Inflammatory macrophage (primary cell): Measurements from ENCODE around the gene ZFAND2A.
"Not testable (repeated sequence)": the region's sequence is repeated elsewhere in the genome, so short reads cannot be mapped to it uniquely, and the experiment has no call there.

Experiments
- DNase-seq, 2 donors: peaks; one replicate each; pipeline ENCODE4 v3.0.0-alpha.2; 2020 to 2022

Gene ZFAND2A

DNA sequence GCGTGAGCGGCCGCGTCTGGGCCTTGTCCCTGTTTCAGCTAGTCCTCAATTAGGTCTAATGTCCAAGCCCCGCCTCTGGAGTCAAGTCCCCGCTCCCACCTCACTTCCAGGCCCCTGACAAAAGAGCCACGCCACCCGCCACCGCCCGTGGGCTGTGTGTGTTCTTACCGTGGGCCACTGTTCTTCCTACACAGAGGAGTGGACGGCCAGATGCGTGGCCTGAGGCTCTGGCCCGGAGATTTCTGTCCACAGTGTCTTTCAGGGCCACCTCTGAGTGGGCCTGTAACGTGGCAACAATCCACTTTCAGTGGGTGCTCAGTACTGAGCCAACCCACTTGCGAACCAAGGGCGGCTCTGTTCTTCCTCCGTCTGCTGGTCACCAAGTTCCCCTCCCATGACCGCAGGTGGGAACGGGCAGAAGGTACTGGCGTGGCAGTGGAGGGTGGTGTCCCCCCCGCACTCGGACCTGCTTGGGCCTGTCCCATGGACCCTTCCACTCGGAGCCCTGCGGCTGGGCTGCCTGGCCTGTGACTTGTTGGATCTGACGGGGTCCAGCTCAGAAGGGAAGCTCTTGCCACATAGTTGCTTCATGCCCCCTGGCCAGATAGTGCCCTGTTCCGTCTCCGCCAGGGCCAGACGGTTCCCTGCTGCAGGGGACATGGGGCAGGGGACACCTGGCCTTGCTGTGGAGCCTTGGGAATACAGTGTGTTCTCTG lies 15.0 kb upstream of the ZFAND2A start:
- no peak for DNase-seq

DNA sequence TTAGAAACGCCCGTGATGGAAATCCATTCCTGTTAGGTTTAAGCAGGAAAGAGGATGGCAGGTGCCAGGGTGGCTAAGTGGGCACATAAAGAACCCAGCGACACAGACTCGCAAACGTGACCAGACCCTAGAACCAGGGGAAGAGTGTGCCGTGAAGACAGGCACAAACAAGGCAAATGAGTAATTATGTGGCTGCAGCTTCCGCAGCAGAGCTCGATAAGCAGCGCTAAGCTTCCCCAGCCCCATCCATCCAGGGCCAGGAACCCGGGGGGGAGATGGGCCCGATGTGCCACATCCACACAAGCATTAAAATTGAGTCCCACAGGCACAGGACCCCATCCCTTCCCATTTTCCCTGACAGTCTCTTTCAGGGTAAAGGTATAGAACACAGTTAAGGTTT lies 14.0 kb upstream of the ZFAND2A start:
- no peak for DNase-seq

DNA sequence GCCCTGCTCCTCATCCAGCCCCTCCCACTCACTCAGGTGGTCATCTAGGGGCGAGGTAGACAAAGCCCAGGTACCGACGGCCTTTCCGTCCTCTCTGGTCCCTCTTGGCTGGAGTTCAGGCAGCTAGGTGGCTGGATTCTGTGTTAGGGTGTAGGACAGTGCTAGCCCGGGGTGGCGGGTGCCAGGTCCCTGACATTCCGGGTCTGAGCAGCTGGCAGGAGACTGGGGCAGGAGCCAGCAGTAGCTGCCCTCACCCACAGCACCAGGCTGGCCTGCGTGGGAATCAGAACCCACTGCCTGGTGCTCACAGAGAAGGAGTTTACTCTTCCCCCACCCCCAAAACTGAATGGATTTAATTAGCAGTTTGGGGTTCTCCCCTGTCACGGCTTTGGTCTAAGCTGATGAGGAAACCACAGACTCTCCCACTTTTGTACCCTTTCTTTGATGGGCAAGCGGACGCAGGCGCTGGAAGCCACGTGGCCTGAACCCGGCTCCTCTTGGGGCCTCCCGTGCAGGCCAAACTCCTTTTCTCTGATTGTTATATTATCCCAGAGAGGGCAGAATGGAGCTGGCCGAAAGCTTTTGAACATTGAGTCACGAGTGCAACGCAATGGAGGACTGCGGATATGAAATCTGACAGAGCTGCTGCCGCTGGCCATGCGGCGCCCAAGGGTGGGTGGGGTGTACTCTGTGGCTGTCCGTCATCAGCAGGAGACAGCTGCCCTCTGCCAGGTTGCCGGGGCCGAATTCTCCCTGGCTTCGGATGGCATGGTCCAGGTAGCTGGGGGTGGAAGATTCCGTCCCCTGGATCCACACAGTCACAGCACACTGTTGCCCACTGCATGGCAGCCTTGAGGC lies 12.9 kb upstream of the ZFAND2A start:
- no peak for DNase-seq

DNA sequence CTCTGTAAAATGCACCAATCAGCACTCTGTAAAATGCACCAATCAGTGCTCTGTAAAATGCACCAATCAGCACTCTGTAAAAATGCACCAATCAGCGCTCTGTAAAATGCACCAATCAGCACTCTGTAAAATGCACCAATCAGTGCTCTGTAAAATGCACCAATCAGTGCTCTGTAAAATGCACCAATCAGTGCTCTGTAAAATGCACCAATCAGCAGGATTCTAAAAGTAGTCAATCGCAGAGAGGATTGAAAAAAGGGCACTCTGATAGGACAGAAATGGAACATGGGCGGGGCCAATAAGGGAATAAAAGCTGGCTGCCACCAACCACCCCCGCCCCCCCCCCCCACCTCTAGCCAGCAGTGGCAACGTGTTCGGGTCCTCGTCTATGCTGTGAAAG lies 11.5 kb upstream of the ZFAND2A start:
- not testable (repeated sequence) for DNase-seq

DNA sequence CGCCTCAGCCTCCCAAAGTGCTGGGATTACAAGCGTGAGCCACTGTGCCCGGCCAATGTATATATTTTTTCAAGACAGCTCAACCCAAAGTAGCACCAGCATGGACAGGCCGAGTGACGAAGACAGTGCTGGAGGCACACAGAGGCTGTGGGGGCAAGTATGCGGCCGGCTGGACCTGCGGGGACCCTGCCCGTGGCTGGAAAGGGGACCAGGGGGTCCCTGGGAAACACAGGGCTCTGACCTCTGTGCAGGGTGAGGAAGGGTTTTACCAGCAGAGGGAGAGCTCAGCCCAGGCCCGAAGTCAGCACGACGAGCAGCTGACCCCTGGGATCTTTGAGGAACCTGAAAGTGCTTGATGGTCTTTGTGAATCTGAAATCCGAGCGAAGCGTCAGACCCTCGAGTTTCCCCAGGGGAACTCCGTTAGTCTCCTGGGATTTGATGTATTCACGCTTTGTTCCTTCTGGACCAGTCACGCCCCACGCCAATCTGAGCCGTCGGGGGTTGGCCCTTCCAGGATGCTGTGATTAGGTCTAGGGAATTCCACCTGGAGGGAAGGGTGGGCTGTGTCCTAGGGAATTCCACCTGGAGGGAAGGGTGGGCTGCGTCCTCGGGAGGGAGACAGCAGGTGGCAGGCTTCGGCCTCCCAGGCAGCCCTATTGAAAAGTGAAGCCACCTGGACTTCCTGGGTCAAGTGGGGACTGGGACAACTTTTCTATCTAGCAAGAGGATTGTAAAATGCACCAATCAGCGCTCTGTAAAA lies 10.9 kb upstream of the ZFAND2A start:
- DNase-seq: no peak

DNA sequence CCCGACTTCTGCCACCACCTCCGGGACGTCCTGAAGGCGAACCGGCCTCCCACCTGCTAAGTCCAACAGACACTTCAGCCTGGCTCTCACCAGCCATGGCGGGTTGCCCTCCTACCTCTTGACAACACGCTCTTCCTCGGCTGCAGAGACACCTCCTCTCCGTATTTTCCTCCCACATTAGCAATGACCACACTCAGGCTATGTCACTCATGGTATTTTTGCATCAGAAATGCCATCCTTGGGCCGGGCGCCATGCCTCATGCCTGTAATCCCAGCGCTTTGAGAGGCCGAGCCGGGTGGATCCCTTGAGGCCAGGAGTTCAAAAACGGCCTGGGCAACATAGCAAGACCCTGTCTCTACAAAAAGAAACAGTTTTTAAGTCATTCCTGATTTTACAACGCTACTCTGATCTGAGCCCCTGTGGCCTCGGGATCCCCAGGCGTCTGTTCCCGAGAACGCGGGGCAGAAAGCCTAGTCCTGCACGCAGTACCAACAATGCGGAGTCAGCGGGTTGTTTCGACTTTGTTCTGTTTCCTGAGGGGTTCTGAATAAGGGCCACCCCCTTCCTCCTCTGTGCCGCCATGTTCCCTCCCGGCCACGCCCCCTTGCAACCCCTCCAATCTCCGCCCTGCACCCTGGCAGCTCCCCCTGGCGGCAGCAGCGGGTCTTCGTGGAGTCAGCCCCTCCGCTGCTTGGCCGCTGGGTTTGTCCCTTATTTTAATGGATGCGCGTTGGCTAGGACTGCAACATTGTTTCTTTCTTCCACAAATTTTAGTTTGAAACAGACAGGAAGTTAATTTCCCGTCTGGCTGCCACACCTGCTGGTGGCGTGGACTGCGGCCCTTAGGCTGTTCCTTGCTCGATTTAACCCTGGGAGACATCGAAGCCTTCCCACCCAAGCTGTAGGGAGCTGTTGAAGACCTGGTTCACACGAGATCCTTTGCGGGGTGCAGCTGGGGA lies 9.7 kb upstream of the ZFAND2A start:
- DNase-seq: peak; percentile 84 to 88

DNA sequence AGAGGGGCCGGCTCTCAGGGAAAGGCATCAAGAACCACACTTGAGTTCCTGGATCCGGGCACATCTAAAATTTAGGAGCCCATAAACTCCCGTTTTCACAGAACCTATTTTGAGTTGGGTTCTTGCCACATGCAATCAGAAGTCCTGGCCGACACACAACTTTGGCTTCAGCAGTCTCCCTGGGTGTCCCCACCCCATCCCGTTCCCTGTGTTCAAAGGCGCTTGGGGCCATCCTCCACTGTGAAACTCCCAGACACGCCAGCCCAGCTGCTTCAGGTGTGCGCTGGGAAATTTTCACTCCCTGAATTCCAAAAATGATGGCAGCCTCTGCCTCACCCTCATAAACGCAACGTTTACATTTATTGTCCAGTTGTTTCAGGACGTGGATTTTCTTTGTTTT lies 8.4 kb upstream of the ZFAND2A start:
- DNase-seq: no peak

DNA sequence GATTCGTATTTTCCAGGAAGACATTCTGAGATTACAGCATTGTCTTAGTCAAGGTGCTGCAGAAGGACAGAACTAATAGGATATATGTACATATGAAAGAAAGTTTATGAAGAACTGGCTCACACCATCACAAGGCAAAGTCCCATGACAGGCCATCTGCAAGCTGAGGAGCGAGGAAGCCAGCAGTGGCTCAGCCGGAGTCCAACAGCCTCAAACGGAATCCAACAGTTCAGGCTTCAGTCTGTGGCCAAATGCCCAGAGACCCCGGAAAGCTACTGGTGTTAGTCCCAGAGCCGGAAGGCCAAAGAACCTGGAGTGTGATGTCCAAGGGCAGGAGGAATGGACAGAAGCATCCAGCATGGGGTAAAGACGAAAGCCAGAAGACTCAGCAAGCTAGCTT lies 4.4 kb upstream of the ZFAND2A start:
- no peak for DNase-seq

DNA sequence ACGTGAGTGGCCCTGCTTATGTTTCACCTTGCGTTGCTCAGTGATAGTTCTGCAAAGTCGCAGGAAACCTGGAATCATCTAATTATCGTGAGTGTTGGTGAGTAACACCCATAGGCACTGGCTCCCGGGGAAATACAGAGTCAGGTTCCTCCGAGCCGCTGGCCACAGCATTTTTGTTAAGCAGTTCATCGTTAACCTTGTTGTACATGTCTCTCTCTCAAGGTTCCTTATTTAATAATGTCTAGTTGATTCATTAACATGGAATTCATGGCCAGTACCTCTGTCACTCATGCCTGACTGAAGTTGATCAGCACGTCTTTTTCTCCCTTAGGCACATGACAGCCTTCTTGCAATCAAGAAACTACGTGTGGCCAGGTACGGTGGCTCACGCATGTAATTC lies 3.1 kb upstream of the ZFAND2A start:
- no peak for DNase-seq

DNA sequence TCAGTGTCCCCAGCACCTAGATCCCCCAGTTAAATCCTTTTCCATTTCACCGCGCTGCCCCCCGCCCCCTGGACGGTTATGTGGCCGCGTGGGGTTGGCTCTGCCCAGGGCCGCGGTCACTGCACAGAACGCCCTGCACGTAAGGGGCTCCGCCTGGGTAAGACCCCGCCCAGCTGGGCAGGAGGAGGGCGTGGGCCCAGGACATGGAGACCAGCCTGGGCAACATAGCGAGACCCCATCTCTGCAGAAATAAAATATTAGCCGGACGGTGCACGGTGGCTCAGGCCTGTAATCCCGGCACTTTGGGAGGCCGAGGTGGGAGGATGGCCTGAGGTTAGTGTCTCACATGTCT lies 650 bp upstream of the ZFAND2A start:
- peak; percentile 26 to 39 for DNase-seq

DNA sequence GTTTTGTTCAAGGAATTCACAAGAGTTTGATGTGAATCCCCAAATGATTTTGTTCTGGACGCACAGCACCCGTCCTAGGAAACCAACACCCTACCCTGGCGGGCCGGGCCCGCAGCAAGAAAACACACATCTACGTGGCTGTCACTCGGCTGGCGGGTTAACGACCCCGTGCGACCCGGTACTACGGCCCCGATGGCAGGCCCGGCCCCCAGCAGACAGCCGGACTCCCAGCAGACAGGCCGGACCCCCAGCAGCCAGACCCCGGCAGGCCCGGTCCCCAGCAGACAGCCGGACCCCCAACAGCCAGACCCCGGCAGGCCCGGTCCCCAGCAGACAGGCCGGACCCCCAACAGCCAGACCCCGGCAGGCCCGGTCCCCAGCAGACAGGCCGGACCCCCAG lies 765 bp downstream of the ZFAND2A start:
- not testable (repeated sequence) for DNase-seq

DNA sequence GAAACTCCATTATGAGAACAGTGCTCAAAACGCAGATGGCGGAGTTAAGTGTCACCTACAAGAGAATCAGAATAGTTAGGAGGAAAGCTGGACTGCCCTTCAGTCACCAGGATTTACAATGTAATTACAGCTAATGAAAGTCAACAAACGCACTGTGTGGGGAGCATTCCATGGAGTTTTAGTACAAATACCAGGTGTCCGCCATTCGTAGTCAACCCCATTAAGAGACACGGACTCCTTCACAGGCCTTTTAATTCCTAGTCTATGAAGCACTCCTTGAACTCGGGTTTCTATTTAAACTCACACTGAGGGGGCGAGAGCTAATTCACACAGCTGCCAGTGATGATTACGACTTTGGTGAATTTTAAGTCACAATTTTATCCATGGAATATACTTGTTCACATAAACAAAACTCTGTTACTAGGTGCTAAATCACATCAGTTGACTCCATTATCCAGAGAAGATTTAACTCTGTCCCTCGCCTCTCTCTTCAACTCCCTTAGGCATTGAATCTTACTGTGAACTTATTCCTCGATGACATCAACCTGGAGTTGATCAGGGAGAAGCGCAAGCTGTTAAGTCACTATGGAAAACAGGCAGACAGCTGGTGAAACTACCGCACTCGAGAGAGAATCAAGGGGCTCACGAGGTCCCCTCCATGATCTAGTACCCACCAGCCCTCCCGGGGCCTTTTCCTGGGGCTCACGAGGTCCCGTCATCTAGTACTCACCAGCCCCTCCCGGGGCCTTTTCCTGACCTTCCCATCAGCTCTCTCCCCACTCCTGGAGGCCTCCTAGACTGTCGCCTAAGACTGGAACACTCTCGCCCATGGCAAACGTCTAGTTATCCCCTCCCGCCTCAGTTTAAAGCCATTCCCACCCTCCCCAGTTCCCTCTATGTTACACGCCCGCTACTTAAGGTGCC lies 1.5 kb downstream of the ZFAND2A start:
- no peak for DNase-seq

DNA sequence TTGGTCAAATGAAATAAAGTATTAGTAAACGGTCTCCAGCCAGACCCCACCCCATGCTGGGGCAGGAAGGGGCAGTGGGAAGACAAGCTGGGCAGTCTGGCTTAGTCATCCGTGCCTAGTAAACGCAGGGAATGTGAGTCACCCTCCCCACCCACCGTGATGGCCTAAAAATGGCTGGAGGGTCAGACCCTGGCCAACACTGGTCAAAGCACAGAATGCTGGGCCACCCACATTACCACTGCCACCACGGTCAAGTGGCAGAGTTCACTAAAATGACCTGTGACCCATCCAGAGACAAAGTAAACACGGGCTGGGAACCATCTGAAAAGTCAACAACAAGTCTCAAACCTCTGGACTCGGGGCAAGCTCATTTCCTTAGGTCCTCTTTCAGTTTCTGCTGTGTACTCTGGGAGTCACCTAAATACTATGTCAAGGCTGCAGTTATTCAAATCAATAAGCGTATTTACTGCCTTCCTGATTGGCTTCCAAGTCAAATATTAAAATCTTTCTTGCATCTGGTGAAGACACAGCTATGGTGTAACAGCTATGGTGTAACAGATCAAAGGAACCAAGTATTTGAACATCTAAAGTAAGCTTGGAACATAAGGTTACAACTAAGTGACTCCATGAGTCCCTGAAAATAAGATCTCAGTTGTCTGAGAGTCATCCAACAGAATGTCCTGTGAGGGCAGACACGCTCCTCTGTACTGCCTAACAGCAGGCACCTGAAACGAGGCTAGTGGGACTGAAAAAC lies 3.0 kb downstream of the ZFAND2A start:
- DNase-seq: peak; percentile 47 to 82

DNA sequence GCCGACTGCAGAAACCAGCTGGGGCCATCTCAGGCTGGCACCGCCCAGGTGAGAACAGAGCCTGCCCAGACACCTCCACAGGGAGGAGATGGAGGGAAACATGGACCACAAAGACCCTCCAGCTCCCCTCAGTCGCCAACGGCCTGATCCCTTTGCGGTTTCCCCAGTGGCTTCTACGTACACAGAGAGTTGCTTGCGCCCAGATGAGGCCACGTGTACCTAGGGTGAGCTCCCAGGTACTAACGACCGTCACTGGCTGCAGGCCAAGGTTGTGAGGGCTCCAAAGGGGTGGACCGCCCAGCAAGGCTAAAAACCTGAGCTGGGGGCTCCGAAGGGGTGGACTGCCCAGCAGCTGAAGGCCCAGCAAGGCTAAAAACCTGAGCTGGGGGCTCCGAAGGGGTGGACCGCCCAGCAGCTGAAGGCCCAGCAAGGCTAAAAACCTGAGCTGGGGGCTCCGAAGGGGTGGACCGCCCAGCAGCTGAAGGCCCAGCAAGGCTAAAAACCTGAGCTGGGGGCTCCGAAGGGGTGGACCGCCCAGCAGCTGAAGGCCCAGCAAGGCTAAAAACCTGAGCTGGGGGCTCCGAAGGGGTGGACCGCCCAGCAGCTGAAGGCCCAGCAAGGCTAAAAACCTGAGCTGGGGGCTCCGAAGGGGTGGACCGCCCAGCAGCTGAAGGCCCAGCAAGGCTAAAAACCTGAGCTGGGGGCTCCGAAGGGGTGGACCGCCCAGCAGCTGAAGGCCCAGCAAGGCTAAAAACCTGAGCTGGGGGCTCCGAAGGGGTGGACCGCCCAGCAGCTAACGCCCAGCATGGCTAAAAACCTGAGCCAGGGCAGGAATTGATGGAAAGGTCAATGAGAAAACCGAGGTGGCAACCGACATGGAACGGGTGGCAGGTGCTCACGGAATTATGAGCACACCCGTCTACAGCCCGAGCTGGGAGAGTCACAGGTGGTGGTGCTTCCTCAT lies 3.9 kb downstream of the ZFAND2A start:
- not testable (repeated sequence) for DNase-seq

DNA sequence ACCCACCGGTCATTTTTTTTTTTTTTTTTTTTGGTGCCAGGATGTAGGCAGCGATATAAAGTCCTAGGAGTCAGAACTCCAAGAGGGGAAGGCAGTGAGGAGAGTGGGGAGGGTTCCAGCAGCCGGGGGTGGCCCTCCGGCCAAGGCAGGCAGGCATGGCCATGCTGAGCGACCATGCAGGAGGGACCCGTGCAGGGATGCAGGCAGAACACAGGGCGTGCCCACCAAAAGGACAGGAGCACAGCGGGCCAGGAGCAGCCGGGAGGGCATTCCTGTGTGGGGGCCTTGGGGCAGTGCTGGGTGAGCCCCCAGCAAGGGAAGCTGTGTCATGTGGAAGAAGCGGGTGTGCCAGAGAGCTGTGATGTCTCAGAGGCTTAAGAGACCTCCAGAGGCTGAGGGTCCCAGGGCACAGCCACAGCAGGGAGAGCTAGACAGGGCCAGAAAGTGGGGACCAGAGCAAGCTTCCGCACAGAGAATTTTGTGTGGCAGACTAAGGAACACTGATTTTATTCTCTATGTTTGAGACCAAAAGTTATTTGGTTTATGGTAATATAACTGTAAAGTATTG lies 5.7 kb downstream of the ZFAND2A start:
- DNase-seq: no peak

DNA sequence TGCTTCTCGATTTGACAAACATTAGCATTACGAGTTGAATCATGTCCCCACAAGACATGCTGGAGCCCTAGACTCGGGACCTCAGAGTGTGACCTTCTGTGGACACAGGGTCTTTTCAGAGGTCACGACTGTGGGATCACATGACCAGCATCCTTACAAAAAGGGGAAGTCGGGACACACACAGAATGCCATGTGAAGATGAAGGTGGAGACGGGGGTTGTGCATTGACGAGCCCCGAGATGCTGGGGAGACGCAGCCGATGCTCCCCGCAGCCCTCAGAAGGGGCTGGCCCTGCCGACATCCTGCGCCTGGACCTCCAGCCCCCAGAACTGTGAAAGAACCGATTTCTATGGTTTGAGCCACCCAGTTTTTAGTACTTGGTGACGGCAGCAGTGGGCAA lies 7.5 kb downstream of the ZFAND2A start:
- DNase-seq: no peak

DNA sequence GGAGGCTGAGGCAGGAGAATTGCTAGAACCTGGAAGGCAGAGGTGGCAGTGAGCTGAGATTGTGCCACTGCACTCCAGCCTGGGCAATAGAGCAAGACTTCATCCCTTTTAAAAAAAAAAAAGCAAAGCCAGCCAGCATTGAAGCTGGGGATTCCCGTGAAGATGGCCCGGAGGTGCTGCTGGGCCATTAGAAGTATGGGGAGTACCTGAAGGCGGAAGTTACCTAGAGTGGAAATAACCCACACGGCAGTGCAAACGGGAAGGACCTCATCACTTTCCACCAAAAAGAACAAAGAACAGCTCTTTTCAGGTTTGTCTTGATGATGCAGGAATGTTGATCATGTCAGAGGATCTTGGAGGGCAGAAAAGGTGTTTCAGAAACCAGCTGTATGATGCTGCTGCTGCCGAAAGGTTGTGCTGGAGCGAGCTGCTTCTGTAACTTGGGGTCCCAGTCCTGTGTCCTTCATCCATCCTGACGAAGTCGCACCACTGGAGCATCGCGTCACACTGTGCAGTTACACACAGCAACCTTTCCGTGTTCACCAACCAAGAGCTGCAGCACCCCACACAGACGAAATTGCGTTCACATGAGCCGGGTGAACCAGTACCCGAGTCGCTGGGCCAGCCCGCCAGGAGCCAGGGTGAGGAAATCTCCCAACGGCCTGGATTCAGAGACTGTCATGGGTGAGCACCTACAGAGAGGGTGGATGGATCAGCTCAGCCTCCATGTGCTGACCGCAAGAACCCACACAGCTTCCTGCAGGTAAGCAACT lies 8.2 kb downstream of the ZFAND2A start:
- no peak for DNase-seq

DNA sequence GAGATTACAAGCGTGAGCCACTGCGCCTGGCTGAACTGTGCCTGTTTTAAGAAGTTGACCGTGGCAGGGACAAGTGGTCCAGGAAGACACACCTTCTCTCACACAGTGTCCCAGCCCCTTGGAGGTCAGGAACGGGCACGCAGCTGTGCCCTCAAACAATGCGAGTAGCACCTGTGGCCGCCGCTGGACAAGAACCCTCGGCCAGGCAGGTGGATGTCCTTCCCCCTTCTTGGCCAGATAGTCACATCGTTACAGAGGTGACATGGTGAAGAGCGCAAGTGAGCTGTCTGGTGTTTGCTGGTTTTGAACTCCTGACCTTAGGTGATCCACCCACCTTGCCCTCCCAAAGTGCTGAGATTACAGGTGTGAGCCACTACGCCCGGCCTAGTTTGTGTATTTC lies 8.8 kb downstream of the ZFAND2A start:
- no peak for DNase-seq
